ENCODE measurements around the gene STK39.

Gene STK39

DNA sequence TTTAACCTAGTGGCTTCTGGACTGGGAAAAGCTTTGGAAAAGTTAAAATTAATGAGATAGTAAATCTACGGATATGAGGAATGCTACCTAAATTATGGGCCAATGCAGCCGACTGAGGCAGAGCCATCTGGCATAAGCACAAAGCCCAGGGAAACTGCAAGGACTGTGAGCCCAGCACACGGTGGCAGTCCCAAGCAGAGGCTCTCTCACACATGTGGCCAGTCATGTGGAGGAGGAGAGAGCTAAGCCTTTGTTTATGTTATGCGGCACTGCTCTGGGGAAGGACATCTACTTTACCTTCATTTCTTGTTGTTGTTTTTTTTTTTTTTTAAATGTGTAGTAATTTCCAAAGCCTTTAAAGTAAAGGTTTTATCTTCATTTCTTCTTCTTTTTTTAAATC lies 267.0 kb downstream of the STK39 start:
- Histone ChIP-seq H2BK12ac (ENCODE audit: low read length in 2 of 2) (no peak overlapping the region), H3K4me1 (ENCODE audit: control insufficient read depth, insufficient read depth, low read depth, low read length) (peaks cover 2% of the 10 kb centered on the region), H2BK15ac (ENCODE audit: low read depth, poor library complexity, severe bottlenecking) (no peak overlapping the region), H2BK120ac (ENCODE audit: low read depth, low read length) (no peak overlapping the region), H4K91ac (ENCODE audit: low read length) (no peak overlapping the region), H3K9ac (ENCODE audit: low read length) (no peak overlapping the region), H3K79me1 (replicated peaks; ENCODE audit: low read length, poor library complexity, severe bottlenecking) (peaks cover 7% of the 10 kb centered on the region), H2AK5ac (ENCODE audit: low read length, severe bottlenecking) (no peak overlapping the region), H2AFZ (ENCODE audit: low read depth, low read length) (no peak overlapping the region), H4K8ac (ENCODE audit: low read length) (no peak overlapping the region), H3K4me2 (ENCODE audit: low read length, poor library complexity, severe bottlenecking) (no peak overlapping the region), H2BK5ac (ENCODE audit: low read depth, low read length, poor library complexity, severe bottlenecking) (no peak overlapping the region), H3K4ac (ENCODE audit: low read depth in 1 of 2, low read length in 2 of 2) (no peak overlapping the region), H3K23ac (ENCODE audit: low read length in 2 of 2) (peak overlapping the region in 1 of 2 experiments; percentile 96), H3K9me3 (ENCODE audit: control insufficient read depth, low read length) (no peaks in the 10 kb centered on the region), H3K4me3 (ENCODE audit: insufficient read depth in 1 of 2, low read depth in 1 of 2, low read length in 2 of 2) (no peak overlapping the region), H3K18ac (ENCODE audit: low read depth in 1 of 2, low read length in 2 of 2) (no peak overlapping the region), H3K14ac (ENCODE audit: low read length in 2 of 2) (no peak overlapping the region), H3K36me3 (ENCODE audit: control insufficient read depth in 1 of 2, insufficient read depth in 2 of 2, low read depth in 1 of 2, low read length in 2 of 2) (peaks cover 9 to 11% of the 10 kb centered on the region in 2 experiments), H3K27ac (ENCODE audit: low read length, poor library complexity, severe bottlenecking) (no peak overlapping the region), H3K27me3 (ENCODE audit: control insufficient read depth in 1 of 2, insufficient read depth in 1 of 2, low read length in 2 of 2) (no peaks in the 10 kb centered on the region)
- WGBS, result 64% methylated on average over 3 of the region's 4 CpGs
- DNase-seq, result peak; percentile 43

DNA sequence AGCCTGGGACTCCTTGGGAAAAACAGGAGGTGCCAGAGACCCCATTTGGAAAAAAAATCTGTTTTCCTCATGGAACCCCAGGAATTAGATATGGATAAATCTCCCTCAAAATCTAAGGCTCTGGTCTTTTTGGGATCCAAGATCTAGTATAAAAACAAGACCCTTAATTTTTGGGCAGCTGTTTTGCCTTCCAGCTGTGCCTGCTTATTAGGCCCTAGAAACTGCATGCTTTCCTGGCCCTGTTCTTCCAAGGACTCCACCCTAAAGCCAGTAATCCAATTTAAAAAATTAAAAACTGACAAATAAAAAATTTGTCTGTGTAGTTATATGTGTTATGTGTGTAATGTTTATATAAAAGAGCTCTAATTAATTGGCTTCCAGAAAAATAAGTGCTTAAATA lies 274.6 kb downstream of the STK39 start:
- H2BK15ac ChIP-seq (ENCODE audit: low read depth, poor library complexity, severe bottlenecking), result no peak overlapping the region
- H2AFZ ChIP-seq (ENCODE audit: low read depth, low read length), result no peak overlapping the region
- no peak overlapping the region for H4K8ac ChIP-seq (ENCODE audit: low read length)
- H3K27ac ChIP-seq (ENCODE audit: low read length, poor library complexity, severe bottlenecking), result no peak overlapping the region
- no peaks in the 10 kb centered on the region for H3K4me1 ChIP-seq (ENCODE audit: control insufficient read depth, insufficient read depth, low read depth, low read length)
- no peak overlapping the region for H3K18ac ChIP-seq (ENCODE audit: low read depth in 1 of 2, low read length in 2 of 2)
- H3K4ac ChIP-seq (ENCODE audit: low read depth in 1 of 2, low read length in 2 of 2), result no peak overlapping the region
- H3K9me3 ChIP-seq (ENCODE audit: control insufficient read depth, low read length), result peaks cover 15% of the 10 kb centered on the region
- H4K91ac ChIP-seq (ENCODE audit: low read length), result no peak overlapping the region
- no peak overlapping the region for H2BK12ac ChIP-seq (ENCODE audit: low read length in 2 of 2)
- peaks cover 3 to 9% of the 10 kb centered on the region in 2 experiments for H3K36me3 ChIP-seq (ENCODE audit: control insufficient read depth in 1 of 2, insufficient read depth in 2 of 2, low read depth in 1 of 2, low read length in 2 of 2)
- DNase-seq, result no peak
- H3K27me3 ChIP-seq (ENCODE audit: control insufficient read depth in 1 of 2, insufficient read depth in 1 of 2, low read length in 2 of 2), result no peaks in the 10 kb centered on the region
- no peak overlapping the region for H3K14ac ChIP-seq (ENCODE audit: low read length in 2 of 2)
- no peak overlapping the region for H2BK5ac ChIP-seq (ENCODE audit: low read depth, low read length, poor library complexity, severe bottlenecking)
- no peak overlapping the region for H3K4me3 ChIP-seq (ENCODE audit: insufficient read depth in 1 of 2, low read depth in 1 of 2, low read length in 2 of 2)
- H2BK120ac ChIP-seq (ENCODE audit: low read depth, low read length), result no peak overlapping the region
- H3K9ac ChIP-seq (ENCODE audit: low read length), result no peak overlapping the region
- no peak overlapping the region for H2AK5ac ChIP-seq (ENCODE audit: low read length, severe bottlenecking)
- no peak overlapping the region for H3K4me2 ChIP-seq (ENCODE audit: low read length, poor library complexity, severe bottlenecking)
- peaks cover 10% of the 10 kb centered on the region for H3K79me1 ChIP-seq (replicated peaks; ENCODE audit: low read length, poor library complexity, severe bottlenecking)
- H3K23ac ChIP-seq (ENCODE audit: low read length in 2 of 2), result no peak overlapping the region

DNA sequence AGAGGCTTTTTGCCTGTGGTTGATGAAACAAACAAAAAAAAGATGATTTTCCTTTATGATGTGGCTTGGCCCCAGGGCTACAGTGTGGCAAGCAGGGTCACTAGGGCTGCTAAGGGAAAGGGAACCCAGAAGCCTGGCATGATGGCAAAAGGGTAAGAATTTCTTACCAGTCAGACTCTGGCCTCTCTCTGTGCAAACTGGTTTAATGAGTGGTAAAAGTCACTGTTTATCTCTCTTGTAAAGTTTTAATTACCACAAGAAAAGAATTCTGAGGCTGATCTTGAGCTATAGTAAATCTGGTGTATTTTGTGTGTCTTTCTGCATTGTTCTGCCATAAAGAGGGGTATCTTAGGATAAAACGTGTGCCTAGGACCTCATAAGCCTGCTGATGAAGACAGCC lies 275.4 kb downstream of the STK39 start:
- Histone ChIP-seq H2BK12ac (ENCODE audit: low read length in 2 of 2) (no peak overlapping the region), H3K4ac (ENCODE audit: low read depth in 1 of 2, low read length in 2 of 2) (no peak overlapping the region), H3K27me3 (ENCODE audit: control insufficient read depth in 1 of 2, insufficient read depth in 1 of 2, low read length in 2 of 2) (no peaks in the 10 kb centered on the region), H2BK15ac (ENCODE audit: low read depth, poor library complexity, severe bottlenecking) (no peak overlapping the region), H3K4me2 (ENCODE audit: low read length, poor library complexity, severe bottlenecking) (no peak overlapping the region), H3K27ac (ENCODE audit: low read length, poor library complexity, severe bottlenecking) (no peak overlapping the region), H2BK5ac (ENCODE audit: low read depth, low read length, poor library complexity, severe bottlenecking) (no peak overlapping the region), H2AFZ (ENCODE audit: low read depth, low read length) (no peak overlapping the region), H3K4me1 (ENCODE audit: control insufficient read depth, insufficient read depth, low read depth, low read length) (no peaks in the 10 kb centered on the region), H3K36me3 (ENCODE audit: control insufficient read depth in 1 of 2, insufficient read depth in 2 of 2, low read depth in 1 of 2, low read length in 2 of 2) (peaks cover 3 to 9% of the 10 kb centered on the region in 2 experiments), H3K23ac (ENCODE audit: low read length in 2 of 2) (no peak overlapping the region), H2BK120ac (ENCODE audit: low read depth, low read length) (no peak overlapping the region), H3K79me1 (replicated peaks; ENCODE audit: low read length, poor library complexity, severe bottlenecking) (peaks cover 10% of the 10 kb centered on the region), H3K4me3 (ENCODE audit: insufficient read depth in 1 of 2, low read depth in 1 of 2, low read length in 2 of 2) (no peak overlapping the region), H2AK5ac (ENCODE audit: low read length, severe bottlenecking) (no peak overlapping the region), H3K18ac (ENCODE audit: low read depth in 1 of 2, low read length in 2 of 2) (no peak overlapping the region), H3K14ac (ENCODE audit: low read length in 2 of 2) (no peak overlapping the region), H4K91ac (ENCODE audit: low read length) (no peak overlapping the region), H3K9ac (ENCODE audit: low read length) (no peak overlapping the region), H4K8ac (ENCODE audit: low read length) (no peak overlapping the region), H3K9me3 (ENCODE audit: control insufficient read depth, low read length) (peaks cover 15% of the 10 kb centered on the region)
- 96% methylated on average over 1 of the region's 1 CpG for WGBS
- DNase-seq, result no peak

DNA sequence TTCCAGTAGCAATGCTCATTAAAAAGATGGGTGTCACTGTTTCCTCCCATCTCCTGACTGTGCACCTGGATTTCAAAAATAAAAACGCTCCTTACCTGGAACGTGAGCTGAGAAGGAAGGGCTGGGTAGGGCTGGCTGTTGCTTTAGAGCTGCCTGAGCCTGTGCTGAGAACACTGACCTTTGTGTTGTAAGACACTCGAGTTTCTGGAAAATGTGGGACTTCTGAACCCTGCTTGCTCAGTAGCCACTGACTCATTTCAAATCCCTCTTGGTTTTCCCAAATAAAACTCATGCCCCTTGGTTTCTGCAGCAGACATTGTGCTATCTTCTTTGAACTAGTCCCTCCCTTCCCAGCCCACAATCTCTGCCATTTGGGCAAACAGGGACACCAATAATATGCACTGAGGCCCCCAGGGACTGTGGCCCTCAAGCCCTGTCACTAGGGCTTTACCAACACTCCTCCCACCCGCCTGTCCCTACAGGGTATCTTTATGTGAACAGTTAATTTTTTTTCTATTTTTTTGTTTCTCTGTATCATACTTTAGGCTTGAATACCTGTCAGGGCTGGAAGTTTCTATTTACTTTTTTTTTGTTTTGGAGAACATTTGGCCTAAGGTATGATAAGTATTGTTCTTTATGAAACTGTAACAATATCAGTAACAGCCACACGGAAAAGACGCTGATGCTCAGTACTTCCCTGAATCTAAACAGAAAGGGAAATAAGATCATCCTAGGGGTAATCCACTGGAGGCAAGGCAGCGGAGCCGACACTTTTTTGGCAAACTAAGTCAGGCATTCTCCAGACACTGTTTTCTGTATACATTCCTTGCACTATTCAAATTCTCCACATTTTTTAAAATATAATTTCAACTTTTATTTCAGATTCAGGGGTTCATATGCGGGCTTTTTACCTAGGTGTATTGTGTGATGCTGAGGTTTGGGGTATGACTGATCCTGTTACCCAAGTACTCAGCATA lies 280.2 kb downstream of the STK39 start:
- Histone ChIP-seq H2BK15ac (ENCODE audit: low read depth, poor library complexity, severe bottlenecking) (no peak overlapping the region), H4K8ac (ENCODE audit: low read length) (no peak overlapping the region), H4K91ac (ENCODE audit: low read length) (no peak overlapping the region), H3K4ac (ENCODE audit: low read depth in 1 of 2, low read length in 2 of 2) (no peak overlapping the region), H3K79me1 (replicated peaks; ENCODE audit: low read length, poor library complexity, severe bottlenecking) (peaks cover 7% of the 10 kb centered on the region), H3K18ac (ENCODE audit: low read depth in 1 of 2, low read length in 2 of 2) (no peak overlapping the region), H3K9ac (ENCODE audit: low read length) (peak overlapping the region; percentile 34), H3K9me3 (ENCODE audit: control insufficient read depth, low read length) (peaks cover 3% of the 10 kb centered on the region), H3K23ac (ENCODE audit: low read length in 2 of 2) (no peak overlapping the region), H2BK12ac (ENCODE audit: low read length in 2 of 2) (no peak overlapping the region), H3K4me3 (ENCODE audit: insufficient read depth in 1 of 2, low read depth in 1 of 2, low read length in 2 of 2) (no peak overlapping the region), H3K14ac (ENCODE audit: low read length in 2 of 2) (no peak overlapping the region), H2BK5ac (ENCODE audit: low read depth, low read length, poor library complexity, severe bottlenecking) (no peak overlapping the region), H3K27ac (ENCODE audit: low read length, poor library complexity, severe bottlenecking) (no peak overlapping the region), H3K4me2 (ENCODE audit: low read length, poor library complexity, severe bottlenecking) (no peak overlapping the region), H2AFZ (ENCODE audit: low read depth, low read length) (no peak overlapping the region), H2AK5ac (ENCODE audit: low read length, severe bottlenecking) (no peak overlapping the region), H3K4me1 (ENCODE audit: control insufficient read depth, insufficient read depth, low read depth, low read length) (no peaks in the 10 kb centered on the region), H3K27me3 (ENCODE audit: control insufficient read depth in 1 of 2, insufficient read depth in 1 of 2, low read length in 2 of 2) (no peaks in the 10 kb centered on the region), H3K36me3 (ENCODE audit: control insufficient read depth in 1 of 2, insufficient read depth in 2 of 2, low read depth in 1 of 2, low read length in 2 of 2) (peaks cover 8 to 9% of the 10 kb centered on the region in 2 experiments), H2BK120ac (ENCODE audit: low read depth, low read length) (no peak overlapping the region)
- peak; percentile 28 for DNase-seq
- WGBS, result 94% methylated on average over 7 of the region's 9 CpGs

Data from mesenchymal stem cell (in vitro differentiated cells and primary cell).